Activated CD8-positive, alpha-beta T cell treated with anti-CD3 and anti-CD28 coated beads for 36 hours (primary cell): ENCODE results near the gene SH3BP4. TPM values are rescaled to one million over a fixed set of nuclear protein-coding genes. Genes with fewer than 3 reads are reported as not detected.

ENCODE experiments used
- ATAC-seq: fragments of 200-7000 bp; cut with Tn5 transposase; one replicate; pipeline ENCODE4 v1.10.0; 2021; ENCODE audit warnings: mild to moderate bottlenecking, moderate library complexity
- CTCF ChIA-PET: fragments of 350-600 bp; sonication (Branson Sonifier 250); formaldehyde crosslinking; loops from one replicate; lab custom pipeline; 2021; ENCODE audit warnings: antibody characterized with exemption; lab: Charles Lee
- POLR2A ChIA-PET: fragments of 350-600 bp; sonication (Branson Sonifier 250); formaldehyde crosslinking; loops from one replicate; lab custom pipeline; 2021; ENCODE audit warnings: antibody characterized with exemption; lab: Charles Lee
- DNase-seq: peaks from one replicate; pipeline ENCODE4 v3.0.0-alpha.2; 2020
- H3K27ac Mint-ChIP-seq: one replicate; pipeline ENCODE4 v1.8.0; 2021; ENCODE audit warnings: mild to moderate bottlenecking, mixed read lengths
- H3K27me3 Mint-ChIP-seq: one replicate; pipeline ENCODE4 v1.8.0; 2021; ENCODE audit warnings: mixed read lengths
- H3K36me3 Mint-ChIP-seq: one replicate; pipeline ENCODE4 v1.8.0; 2021; ENCODE audit warnings: low read depth, mixed read lengths
- H3K4me1 Mint-ChIP-seq: one replicate; pipeline ENCODE4 v1.8.0; 2021; ENCODE audit warnings: low read depth, mixed read lengths
- H3K4me3 Mint-ChIP-seq: one replicate; pipeline ENCODE4 v1.8.0; 2021; ENCODE audit warnings: mild to moderate bottlenecking, moderate library complexity, mixed read lengths
- H3K9me3 Mint-ChIP-seq: one replicate; pipeline ENCODE4 v1.8.0; 2021; ENCODE audit warnings: mixed read lengths
- intact Hi-C: fragments of 100-400 bp; cut with micrococcal nuclease; formaldehyde crosslinking; loops from one replicate; pipeline ENCODE4 v1.10.0; 2022
- total RNA-seq, 2 experiments: library from RNA; stranded (reverse); gene quantifications; one replicate each; pipeline ENCODE4 v1.2.3, GENCODE V29; 2021
- TF ChIP-seq, protein P1 (sequence below): fragments of 200-600 bp; IDR thresholded peaks from one replicate; pipeline ENCODE4 v1.8.0; 2022; ENCODE audit warnings: antibody characterized with exemption, mild to moderate bottlenecking

SH3BP4 gene
- total RNA-seq, 2 experiments from 2014 or later, result 0.14 to 0.54 TPM

DNA sequence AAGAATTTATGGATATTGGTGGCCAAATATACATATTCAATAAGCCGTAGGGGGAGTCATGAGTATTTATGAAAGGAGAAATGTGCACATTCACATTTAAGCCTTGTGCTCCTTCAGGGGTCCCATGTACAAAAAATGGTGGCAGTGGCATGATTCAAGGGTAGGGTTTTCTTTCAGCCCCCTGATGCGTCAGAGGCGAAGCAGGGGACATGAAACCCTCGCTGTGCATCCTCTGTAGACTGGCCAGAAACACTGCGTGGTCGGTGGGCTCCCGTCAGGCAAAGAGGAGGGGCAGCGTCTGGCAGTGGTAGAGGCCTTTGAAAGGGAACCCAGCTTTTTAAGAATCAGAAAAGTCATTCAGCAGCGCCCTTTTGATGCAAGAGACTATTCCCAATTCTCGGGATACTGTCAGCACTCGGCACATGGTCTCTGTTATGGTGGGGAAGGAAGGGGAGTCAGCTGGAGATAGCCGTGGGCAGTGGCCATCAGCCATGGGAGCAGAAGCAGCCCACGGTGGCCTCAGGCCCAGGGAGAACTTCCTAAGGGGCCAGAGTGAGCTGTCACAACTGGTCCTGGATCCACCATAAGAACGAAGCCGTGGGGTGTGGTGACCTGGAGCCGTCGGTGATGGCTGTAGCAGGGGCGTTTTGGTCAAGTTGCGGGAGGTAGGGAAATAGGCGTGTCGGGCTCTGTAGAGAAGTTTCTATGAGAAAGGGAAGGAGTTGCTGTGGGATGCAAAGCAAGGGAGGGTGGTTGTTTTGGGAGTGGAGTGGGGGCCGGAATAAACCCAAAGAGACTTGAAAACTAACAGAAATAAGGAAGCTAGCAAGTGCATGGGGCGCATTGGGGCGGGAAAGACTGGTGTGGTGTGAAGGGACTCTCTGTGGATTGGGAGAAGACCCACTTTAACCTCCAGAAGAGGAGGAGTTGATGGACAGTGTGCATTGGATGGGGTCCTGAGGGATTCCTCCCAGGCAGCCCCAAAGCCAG is 95.6 kb downstream of the SH3BP4 start:
- DNase-seq (no peak), ATAC-seq (no peak)
- no peak overlapping the region for H3K27ac Mint-ChIP-seq
- ChIA-PET CTCF (no interaction called here), POLR2A (no interaction called here)
- peaks cover 9% of the 10 kb centered on the region for H3K4me1 Mint-ChIP-seq
- H3K9me3 Mint-ChIP-seq, result no peaks in the 10 kb centered on the region
- intact Hi-C loops, result no loop called here
- H3K27me3 Mint-ChIP-seq, result peaks cover 6% of the 10 kb centered on the region
- no peaks in the 10 kb centered on the region for H3K36me3 Mint-ChIP-seq
- TF ChIP-seq, protein P1, sequence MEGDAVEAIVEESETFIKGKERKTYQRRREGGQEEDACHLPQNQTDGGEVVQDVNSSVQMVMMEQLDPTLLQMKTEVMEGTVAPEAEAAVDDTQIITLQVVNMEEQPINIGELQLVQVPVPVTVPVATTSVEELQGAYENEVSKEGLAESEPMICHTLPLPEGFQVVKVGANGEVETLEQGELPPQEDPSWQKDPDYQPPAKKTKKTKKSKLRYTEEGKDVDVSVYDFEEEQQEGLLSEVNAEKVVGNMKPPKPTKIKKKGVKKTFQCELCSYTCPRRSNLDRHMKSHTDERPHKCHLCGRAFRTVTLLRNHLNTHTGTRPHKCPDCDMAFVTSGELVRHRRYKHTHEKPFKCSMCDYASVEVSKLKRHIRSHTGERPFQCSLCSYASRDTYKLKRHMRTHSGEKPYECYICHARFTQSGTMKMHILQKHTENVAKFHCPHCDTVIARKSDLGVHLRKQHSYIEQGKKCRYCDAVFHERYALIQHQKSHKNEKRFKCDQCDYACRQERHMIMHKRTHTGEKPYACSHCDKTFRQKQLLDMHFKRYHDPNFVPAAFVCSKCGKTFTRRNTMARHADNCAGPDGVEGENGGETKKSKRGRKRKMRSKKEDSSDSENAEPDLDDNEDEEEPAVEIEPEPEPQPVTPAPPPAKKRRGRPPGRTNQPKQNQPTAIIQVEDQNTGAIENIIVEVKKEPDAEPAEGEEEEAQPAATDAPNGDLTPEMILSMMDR, result no peak
- no peak overlapping the region for H3K4me3 Mint-ChIP-seq

DNA sequence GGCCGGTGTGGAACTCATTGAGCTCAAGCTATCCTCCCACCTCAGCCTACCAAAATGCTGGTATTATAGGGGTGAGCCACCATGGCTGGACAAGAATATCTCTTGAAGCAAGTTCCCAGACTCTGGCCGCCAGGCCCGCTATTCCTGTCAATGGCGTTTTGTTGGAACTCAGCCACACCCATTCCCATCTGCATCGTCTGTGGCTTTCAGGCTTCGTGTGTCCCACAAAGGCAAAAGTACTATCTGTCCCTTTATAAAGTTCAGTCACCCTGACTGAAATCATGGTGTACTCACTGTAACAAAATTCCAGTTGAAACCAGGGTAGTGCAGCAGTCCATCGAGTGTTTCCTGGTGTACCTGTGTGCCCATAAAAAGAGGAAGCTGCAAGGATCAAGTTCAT is 96.7 kb downstream of the SH3BP4 start:
- H3K4me1 Mint-ChIP-seq, result peaks cover 9% of the 10 kb centered on the region
- DNase-seq (no peak), ATAC-seq (no peak)
- no peak overlapping the region for H3K4me3 Mint-ChIP-seq
- TF ChIP-seq, protein P1, result no peak
- H3K36me3 Mint-ChIP-seq, result no peaks in the 10 kb centered on the region
- H3K9me3 Mint-ChIP-seq, result no peaks in the 10 kb centered on the region
- peaks cover 6% of the 10 kb centered on the region for H3K27me3 Mint-ChIP-seq
- POLR2A ChIA-PET, result no interaction called here
- intact Hi-C loops, result no loop called here
- H3K27ac Mint-ChIP-seq, result no peak overlapping the region
- CTCF ChIA-PET, result no interaction called here

DNA sequence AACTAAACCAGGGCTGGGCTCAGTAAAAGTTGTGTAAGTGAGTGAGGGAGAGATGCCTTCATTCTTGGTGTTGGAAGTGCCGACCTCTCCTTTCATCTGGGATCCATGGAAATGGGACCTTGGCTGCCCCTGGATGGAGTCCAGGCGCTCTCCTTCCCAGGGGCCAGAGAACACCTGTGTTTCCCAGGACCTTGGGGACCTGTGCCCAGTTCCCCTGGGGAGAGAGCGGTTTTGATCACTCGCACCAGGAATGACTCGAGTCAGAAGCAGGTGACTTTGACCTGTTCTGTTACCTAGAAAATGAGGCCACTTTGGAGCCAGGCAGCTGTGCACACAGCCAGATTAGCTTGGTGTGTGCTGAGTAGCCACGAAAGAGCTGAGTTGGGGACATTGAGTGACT is 97.3 kb downstream of the SH3BP4 start:
- Mint-ChIP-seq H3K27ac (no peak overlapping the region), H3K9me3 (no peaks in the 10 kb centered on the region), H3K4me3 (no peak overlapping the region), H3K27me3 (peaks cover 6% of the 10 kb centered on the region), H3K36me3 (no peaks in the 10 kb centered on the region), H3K4me1 (peaks cover 9% of the 10 kb centered on the region)
- ChIA-PET CTCF (no interaction called here), POLR2A (no interaction called here)
- TF ChIP-seq, protein P1, result no peak
- DNase-seq, result no peak
- no peak for ATAC-seq
- intact Hi-C loops, result no loop called here

DNA sequence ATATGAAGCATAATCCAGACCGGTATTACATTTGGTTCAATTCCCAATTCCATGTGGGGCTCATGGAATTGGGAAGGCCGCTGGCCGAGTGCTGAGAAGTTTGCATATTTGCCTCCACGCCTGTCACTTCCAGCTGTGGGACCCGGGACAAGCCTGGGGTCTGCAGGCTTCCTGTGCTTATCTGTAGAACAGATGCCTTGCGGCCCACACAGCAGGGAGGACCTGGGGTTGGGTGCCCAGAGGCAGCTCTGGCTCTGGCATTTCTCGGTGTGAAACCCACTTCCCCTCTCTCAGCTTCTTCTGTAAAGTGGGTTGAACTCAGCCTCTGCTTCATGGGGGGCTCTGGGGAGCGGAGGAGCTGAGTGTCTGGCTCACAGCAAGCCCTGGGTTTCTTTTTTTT is 97.9 kb downstream of the SH3BP4 start:
- Mint-ChIP-seq H3K27ac (no peak overlapping the region), H3K36me3 (no peaks in the 10 kb centered on the region), H3K4me3 (no peak overlapping the region), H3K27me3 (peaks cover 4% of the 10 kb centered on the region), H3K4me1 (peaks cover 9% of the 10 kb centered on the region), H3K9me3 (no peaks in the 10 kb centered on the region)
- ChIA-PET CTCF (no interaction called here), POLR2A (no interaction called here)
- intact Hi-C loops, result no loop called here
- ATAC-seq (no peak), DNase-seq (no peak)
- TF ChIP-seq, protein P1, result no peak

DNA sequence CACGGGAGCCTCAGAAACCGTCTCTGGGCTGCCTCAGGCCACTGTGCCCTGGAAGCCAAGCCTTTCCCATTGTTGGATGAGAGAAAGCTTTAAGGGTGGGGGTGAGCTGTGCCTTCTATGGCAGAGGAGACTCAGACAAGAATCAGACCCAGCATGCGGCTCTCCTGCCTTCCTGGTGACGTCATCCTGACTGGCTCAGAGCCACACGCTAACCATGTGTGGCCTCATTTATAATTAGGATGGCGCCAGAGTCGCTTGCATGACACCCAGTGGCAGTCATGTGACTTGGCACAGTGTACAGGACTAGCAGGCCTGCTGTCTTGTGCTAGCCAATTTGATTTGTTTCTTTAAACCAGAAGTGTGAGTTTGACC is 99.1 kb downstream of the SH3BP4 start:
- DNase-seq (peak; percentile 10), ATAC-seq (no peak)
- H3K4me3 Mint-ChIP-seq, result no peak overlapping the region
- TF ChIP-seq, protein P1, result no peak
- ChIA-PET POLR2A (no interaction called here), CTCF (no interaction called here)
- no peaks in the 10 kb centered on the region for H3K9me3 Mint-ChIP-seq
- H3K27ac Mint-ChIP-seq, result no peak overlapping the region
- intact Hi-C loops, result no loop called here
- peaks cover 2% of the 10 kb centered on the region for H3K4me1 Mint-ChIP-seq
- peaks cover 4% of the 10 kb centered on the region for H3K27me3 Mint-ChIP-seq
- no peaks in the 10 kb centered on the region for H3K36me3 Mint-ChIP-seq
